GM18502 (cell line): ENCODE results near the gene RBM42.
A peak's percentile ranks its signal among the peaks of the same experiment; 100 is the strongest.
"Not testable (repeated sequence)": the region's sequence is repeated elsewhere in the genome, so short reads cannot be mapped to it uniquely, and the experiment has no call there.

ENCODE experiments used
- ATAC-seq: cut with Tn5 transposase; IDR thresholded peaks from one replicate; pipeline ENCODE4 v1.9.1; 2021; ENCODE audit warnings: mild to moderate bottlenecking; ENCODE audit not compliant: unreplicated experiment, poor library complexity

RBM42 gene

GRCh38 chr19:35628565-35629331 is at the start of gene RBM42:
TSS of gene RBM42 (plus strand) at chr19:35629036. CDS start at chr19:35629154, 118 bp downstream.
- peak; percentile 96 for ATAC-seq

GRCh38 chr19:35582760-35583159 is 46.1 kb upstream of the RBM42 start:
- no peak for ATAC-seq

GRCh38 chr19:35585848-35586247 is 43.0 kb upstream of the RBM42 start, which contains the start of gene PMIS2:
TSS of gene PMIS2 (plus strand) at chr19:35586173. CDS start at chr19:35586260, 87 bp downstream.
- no peak for ATAC-seq

- ATAC-seq = no peak
Measured at GRCh38 chr19:35587321-35587720, 41.5 kb upstream of the RBM42 start.

GRCh38 chr19:35590875-35591274 is 38.0 kb upstream of the RBM42 start:
- ATAC-seq = no peak

GRCh38 chr19:35592226-35592625 is 36.6 kb upstream of the RBM42 start:
- no peak for ATAC-seq

- not testable (repeated sequence) for ATAC-seq
Measured at GRCh38 chr19:35595026-35595425, 33.8 kb upstream of the RBM42 start.

GRCh38 chr19:35595928-35596327 is 32.9 kb upstream of the RBM42 start:
- no peak for ATAC-seq

GRCh38 chr19:35596366-35596999 is 32.4 kb upstream of the RBM42 start:
- peak; percentile 75 for ATAC-seq

- ATAC-seq = no peak
Measured at GRCh38 chr19:35601971-35602370, 26.9 kb upstream of the RBM42 start.

GRCh38 chr19:35604436-35604835 is 24.4 kb upstream of the RBM42 start:
- ATAC-seq = not testable (repeated sequence)

- not testable (repeated sequence) for ATAC-seq
Measured at GRCh38 chr19:35607170-35607569, 21.7 kb upstream of the RBM42 start.

GRCh38 chr19:35607661-35608060 is 21.2 kb upstream of the RBM42 start:
- no peak for ATAC-seq

GRCh38 chr19:35608251-35608650 is 20.6 kb upstream of the RBM42 start:
- no peak for ATAC-seq

GRCh38 chr19:35609851-35610353 is 18.9 kb upstream of the RBM42 start:
- ATAC-seq = no peak

- no peak for ATAC-seq
Measured at GRCh38 chr19:35612224-35612558, 16.6 kb upstream of the RBM42 start.

- ATAC-seq = peak; percentile 80
Measured at GRCh38 chr19:35612559-35613321, 16.1 kb upstream of the RBM42 start, which contains the start of gene HAUS5. TSS of gene HAUS5 (plus strand) at chr19:35612735. CDS start at chr19:35612795, 60 bp downstream.

GRCh38 chr19:35613574-35613973 is 15.3 kb upstream of the RBM42 start:
- ATAC-seq = no peak

- no peak for ATAC-seq
Measured at GRCh38 chr19:35615036-35615435, 13.8 kb upstream of the RBM42 start.

GRCh38 chr19:35618857-35619256 is 10.0 kb upstream of the RBM42 start:
- no peak for ATAC-seq
